Activated CD4-positive, alpha-beta T cell treated with anti-CD3 and anti-CD28 coated beads, Interleukin-2, Interleukin-6, amounts not matched to agents 100 ng/mL and 50 ng/mL, durations not matched to agents 16 hours and 8 hours (primary cell): ENCODE data around the gene OPA1.
A peak's percentile ranks its signal among the peaks of the same experiment; 100 is the strongest.

Source experiments
- DNase-seq: peaks from one replicate; pipeline ENCODE4 v3.0.0-alpha.2; 2020

Gene OPA1

GRCh38 chr3:193711964-193712598 is 119.1 kb downstream of the OPA1 start:
- DNase-seq = no peak

- DNase-seq = no peak
These were observed 119.9 kb downstream of the OPA1 start for GRCh38 chr3:193712938-193713337.

- no peak for DNase-seq
These were observed 121.6 kb downstream of the OPA1 start for GRCh38 chr3:193714523-193715137.

- DNase-seq = no peak
These were observed 123.1 kb downstream of the OPA1 start for GRCh38 chr3:193716150-193716549.

GRCh38 chr3:193719735-193720134 is 126.7 kb downstream of the OPA1 start:
- DNase-seq = no peak

GRCh38 chr3:193720169-193720568 is 127.2 kb downstream of the OPA1 start:
- no peak for DNase-seq

GRCh38 chr3:193722566-193722965 is 129.6 kb downstream of the OPA1 start:
- no peak for DNase-seq

- DNase-seq = no peak
These were observed 134.1 kb downstream of the OPA1 start for GRCh38 chr3:193727089-193727488.

GRCh38 chr3:193728429-193729087 is 135.6 kb downstream of the OPA1 start:
- no peak for DNase-seq

- DNase-seq = no peak
These were observed 136.1 kb downstream of the OPA1 start for GRCh38 chr3:193729088-193729465.

- DNase-seq = no peak
These were observed 136.6 kb downstream of the OPA1 start for GRCh38 chr3:193729601-193730000.

GRCh38 chr3:193730511-193730910 is 137.5 kb downstream of the OPA1 start:
- no peak for DNase-seq

GRCh38 chr3:193730976-193731375 is 138.0 kb downstream of the OPA1 start:
- no peak for DNase-seq

- no peak for DNase-seq
These were observed 138.6 kb downstream of the OPA1 start for GRCh38 chr3:193731656-193732055.

GRCh38 chr3:193732391-193732790 is 139.4 kb downstream of the OPA1 start:
- no peak for DNase-seq

- DNase-seq = no peak
These were observed 139.8 kb downstream of the OPA1 start for GRCh38 chr3:193732827-193733226.

GRCh38 chr3:193734737-193735366 is 141.8 kb downstream of the OPA1 start:
- DNase-seq = no peak

GRCh38 chr3:193735850-193736249 is 142.8 kb downstream of the OPA1 start:
- no peak for DNase-seq

- DNase-seq = no peak
These were observed 143.6 kb downstream of the OPA1 start for GRCh38 chr3:193736616-193737015.

- no peak for DNase-seq
These were observed 144.3 kb downstream of the OPA1 start for GRCh38 chr3:193737191-193737751.

GRCh38 chr3:193742628-193743027 is 149.6 kb downstream of the OPA1 start:
- no peak for DNase-seq

GRCh38 chr3:193743702-193744047 is 150.7 kb downstream of the OPA1 start:
- DNase-seq = peak; percentile 12

GRCh38 chr3:193744048-193744821 is 151.2 kb downstream of the OPA1 start:
- no peak for DNase-seq
